Endometrium (tissue), 2 donors: Measurements from ENCODE around the gene LRRC27.

ENCODE experiments used
- FAIRE-seq: peaks from 2 replicates; lab custom pipeline; 2012; peaks lifted over from hg19 to GRCh38; lab: Jason Lieb, UNC
- donor health status: control.
- donor health status: control.

LRRC27 gene

GRCh38 chr10:132416566-132417256 lies 84.7 kb downstream of the LRRC27 start:
- no peak for FAIRE-seq

GRCh38 chr10:132417257-132417910 lies 85.4 kb downstream of the LRRC27 start:
- FAIRE-seq: no peak

GRCh38 chr10:132417957-132418441 lies 86.0 kb downstream of the LRRC27 start:
- no peak for FAIRE-seq

- no peak for FAIRE-seq
Observed at GRCh38 chr10:132418527-132419416, 86.8 kb downstream of the LRRC27 start.

GRCh38 chr10:132419538-132420468 lies 87.8 kb downstream of the LRRC27 start:
- FAIRE-seq: no peak

- no peak for FAIRE-seq
Observed at GRCh38 chr10:132420469-132420980, 88.5 kb downstream of the LRRC27 start.

GRCh38 chr10:132420981-132421846 lies 89.2 kb downstream of the LRRC27 start:
- FAIRE-seq: no peak

GRCh38 chr10:132421847-132422751 lies 90.1 kb downstream of the LRRC27 start:
- no peak for FAIRE-seq

- FAIRE-seq: no peak
Observed at GRCh38 chr10:132422903-132423825, 91.2 kb downstream of the LRRC27 start.

GRCh38 chr10:132423966-132424861 lies 92.2 kb downstream of the LRRC27 start:
- no peak for FAIRE-seq

GRCh38 chr10:132425029-132425756 lies 93.2 kb downstream of the LRRC27 start:
- FAIRE-seq: no peak

GRCh38 chr10:132425757-132426155 lies 93.8 kb downstream of the LRRC27 start:
- no peak for FAIRE-seq

- no peak for FAIRE-seq
Observed at GRCh38 chr10:132427006-132427771, 95.2 kb downstream of the LRRC27 start.

GRCh38 chr10:132427939-132428367 lies 96.0 kb downstream of the LRRC27 start:
- FAIRE-seq: no peak

GRCh38 chr10:132428486-132428995 lies 96.5 kb downstream of the LRRC27 start:
- FAIRE-seq: no peak
